ENCODE results near the gene PNPLA3. TPM values are rescaled to one million over a fixed set of nuclear protein-coding genes. Genes with fewer than 3 reads are reported as not detected.

The PNPLA3 gene
- total and polyA plus RNA-seq, 2 of the 4 experiments (the other 2 are of a cell fraction): 3.6 to 7.5 TPM

DNA sequence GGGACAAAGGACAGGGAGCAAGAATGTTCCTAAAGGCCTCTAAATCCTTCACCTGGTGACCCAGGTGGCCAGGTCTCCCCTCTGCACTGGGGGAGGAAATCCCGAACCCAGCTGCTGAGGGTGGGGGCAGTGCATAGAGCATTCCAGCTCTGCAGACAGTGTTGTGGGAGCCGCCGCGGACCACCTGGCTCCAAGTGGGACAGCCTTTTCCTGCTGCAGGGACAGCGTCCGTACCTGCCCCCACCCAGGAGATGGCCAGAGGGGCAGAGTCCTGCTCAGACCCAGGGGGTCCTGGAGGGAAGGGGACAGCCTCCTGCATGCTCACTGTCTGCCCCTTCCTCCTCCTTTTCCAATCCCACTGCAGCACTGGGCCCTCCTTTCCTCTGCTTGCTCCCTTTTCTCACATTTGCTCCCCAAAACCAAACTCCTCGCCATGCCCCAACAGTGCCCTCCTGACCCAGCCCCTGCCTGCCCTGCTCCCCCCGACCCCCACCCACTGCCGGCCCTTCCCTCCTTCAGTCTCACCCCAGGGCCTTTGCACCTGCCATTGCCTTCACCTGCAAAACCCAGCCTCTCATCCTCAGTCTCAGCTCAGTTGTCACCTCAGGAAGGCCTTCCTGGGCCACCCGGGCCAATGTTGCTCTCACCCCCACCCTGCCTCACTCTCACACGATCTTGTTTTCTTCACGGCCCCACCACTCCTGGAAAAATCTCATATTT, 44.6 kb upstream of the PNPLA3 start:
- DNase-seq (no peak), ATAC-seq (ENCODE audit: low read depth) (no peak)
- Histone ChIP-seq H2AFZ (replicated peaks; ENCODE audit: low read length, poor library complexity) (no peak overlapping the region), H2BK20ac (ENCODE audit: low read depth, low read length) (no peak overlapping the region), H4K8ac (ENCODE audit: low read depth in 2 of 2, low read length in 2 of 2) (no peak overlapping the region), H4K91ac (ENCODE audit: insufficient read depth, low read depth, low read length) (no peak overlapping the region), H3K36me3 (ENCODE audit: control insufficient read depth, insufficient read depth, low read length) (no peaks in the 10 kb centered on the region), H2AK9ac (replicated peaks; ENCODE audit: low read depth, low read length, poor library complexity) (no peak overlapping the region), H3K9me1 (ENCODE audit: insufficient read depth, low read length) (no peaks in the 10 kb centered on the region), H2BK120ac (ENCODE audit: low read depth, low read length) (no peak overlapping the region), H3K27me3 (ENCODE audit: control insufficient read depth, insufficient read depth, low read length) (peaks cover 20% of the 10 kb centered on the region), H3K14ac (replicated peaks; ENCODE audit: low read depth, low read length) (no peak overlapping the region), H3K27ac (ENCODE audit: insufficient read depth, low read length) (no peak overlapping the region), H3K4me2 (ENCODE audit: low read depth, low read length) (no peak overlapping the region), H3K18ac (ENCODE audit: low read depth, low read length) (no peak overlapping the region), H2BK5ac (ENCODE audit: low read depth, low read length, poor library complexity, severe bottlenecking) (no peak overlapping the region), H4K5ac (ENCODE audit: low read depth, low read length) (no peak overlapping the region), H4K20me1 (ENCODE audit: insufficient read depth, low read length) (no peaks in the 10 kb centered on the region), H3K56ac (ENCODE audit: extremely low read depth, insufficient read depth, low read length) (no peak overlapping the region), H2BK15ac (ENCODE audit: low read depth, low read length) (no peak overlapping the region), H3K79me1 (ENCODE audit: low read depth in 1 of 2, low read length in 2 of 2) (no peaks in the 10 kb centered on the region), H3K23ac (ENCODE audit: low read depth, low read length) (no peak overlapping the region), H3K4me1 (ENCODE audit: control insufficient read depth, insufficient read depth, low read length) (no peaks in the 10 kb centered on the region), H3K9me3 (ENCODE audit: control insufficient read depth, insufficient read depth, low read length) (no peaks in the 10 kb centered on the region; the same call in 1 of the 2 replicates), H3K9ac (ENCODE audit: low read depth, low read length) (no peak overlapping the region), H3K4me3 (ENCODE audit: insufficient read depth, low read depth, low read length) (no peak overlapping the region), H2AK5ac (ENCODE audit: low read depth, low read length) (no peak overlapping the region), H3K4ac (ENCODE audit: low read depth, low read length) (no peak overlapping the region)
- dilution Hi-C loops (cut with HindIII; ENCODE audit: low sequenced_read_pairs, unreplicated experiment): no loop called here
- no TSS peak for BruUV-seq (replicated peaks)
- in situ Hi-C loops (cut with MboI; ENCODE audit: low sequenced_read_pairs): no loop called here
- intact Hi-C loops (cut with micrococcal nuclease): no loop called here
- 52% methylated on average over 5 of the region's 12 CpGs; no CpG with 5 or more reads in 1 of the 2 experiments for whole genome bisulfite sequencing, 2 experiments (ENCODE audit: extremely low coverage in 2 of 2, insufficient read length in 1 of 2)
- TF ChIP-seq MXI1 (IDR thresholded peaks at IDR 0.05; ENCODE audit: borderline replicate concordance, low read depth, low read length) (no peak), MAZ (IDR thresholded peaks at IDR 0.05; ENCODE audit: borderline replicate concordance, low read depth, low read length) (no peak), MAFK (IDR thresholded peaks at IDR 0.05; ENCODE audit: low read depth, low read length) (no peak), BHLHE40 (IDR thresholded peaks at IDR 0.05; ENCODE audit: low read depth, low read length) (no peak)
- TF ChIP-seq, protein P1, sequence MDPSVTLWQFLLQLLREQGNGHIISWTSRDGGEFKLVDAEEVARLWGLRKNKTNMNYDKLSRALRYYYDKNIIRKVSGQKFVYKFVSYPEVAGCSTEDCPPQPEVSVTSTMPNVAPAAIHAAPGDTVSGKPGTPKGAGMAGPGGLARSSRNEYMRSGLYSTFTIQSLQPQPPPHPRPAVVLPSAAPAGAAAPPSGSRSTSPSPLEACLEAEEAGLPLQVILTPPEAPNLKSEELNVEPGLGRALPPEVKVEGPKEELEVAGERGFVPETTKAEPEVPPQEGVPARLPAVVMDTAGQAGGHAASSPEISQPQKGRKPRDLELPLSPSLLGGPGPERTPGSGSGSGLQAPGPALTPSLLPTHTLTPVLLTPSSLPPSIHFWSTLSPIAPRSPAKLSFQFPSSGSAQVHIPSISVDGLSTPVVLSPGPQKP (IDR thresholded peaks at IDR 0.05; ENCODE audit: borderline replicate concordance, low read depth, low read length): no peak
- ChIA-PET CTCF (no interaction called here), POLR2A (ENCODE audit: unreplicated experiment) (no interaction called here)
